Measurements from ENCODE around the gene CCR2. TPM values are rescaled to one million over a fixed set of nuclear protein-coding genes. Genes with fewer than 3 reads are reported as not detected.
"Not testable (repeated sequence)": the region's sequence is repeated elsewhere in the genome, so short reads cannot be mapped to it uniquely, and the experiment has no call there.

Gene CCR2
- total RNA-seq, 3 donors from 2014 or later, result 0.18 to 1.4 (median 0.41) TPM

DNA sequence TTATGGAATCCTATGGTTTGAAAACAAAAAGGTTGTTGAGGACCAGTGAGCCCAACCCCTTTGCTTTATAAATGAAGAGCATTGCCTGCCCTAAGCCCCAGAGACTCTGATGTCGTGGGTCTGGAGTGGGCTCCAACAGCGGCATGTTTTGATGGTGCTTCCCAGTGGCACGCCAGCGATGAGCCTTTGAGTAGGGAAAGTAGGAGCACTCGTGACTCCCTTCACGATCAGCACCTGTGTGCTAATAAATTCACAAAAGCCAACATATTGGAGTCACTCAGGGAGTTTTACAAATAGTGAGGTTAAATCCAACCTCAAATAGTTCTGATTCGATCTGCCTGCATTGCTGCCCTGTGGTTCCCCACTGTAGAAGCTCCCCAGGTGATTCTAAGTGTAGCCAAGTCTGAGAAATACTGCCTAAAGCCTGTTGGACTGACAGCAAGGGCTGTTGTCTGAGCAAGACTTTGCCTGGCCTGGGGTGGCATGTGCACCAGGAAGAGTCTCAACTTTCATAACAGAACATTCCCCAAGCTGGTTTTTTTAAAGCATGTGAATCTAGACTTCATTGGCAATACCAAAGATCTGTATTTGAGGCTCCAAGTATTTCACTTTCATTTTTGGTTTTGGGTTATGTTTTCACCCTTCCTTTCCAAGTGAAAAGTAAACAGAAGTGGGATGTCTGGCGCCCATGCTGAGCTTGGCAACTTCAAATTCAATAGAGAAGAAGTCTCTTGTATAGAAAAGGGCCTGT, 26.7 kb downstream of the CCR2 start:
- ATAC-seq, result no peak
- Mint-ChIP-seq H3K4me3 (no peak overlapping the region), H3K36me3 (ENCODE audit: insufficient read depth) (no peaks in the 10 kb centered on the region), H3K27me3 (ENCODE audit: low read depth) (no peaks in the 10 kb centered on the region), H3K9me3 (no peaks in the 10 kb centered on the region), H3K4me1 (ENCODE audit: low read depth) (peaks cover 34% of the 10 kb centered on the region)
- no peak for DNase-seq

DNA sequence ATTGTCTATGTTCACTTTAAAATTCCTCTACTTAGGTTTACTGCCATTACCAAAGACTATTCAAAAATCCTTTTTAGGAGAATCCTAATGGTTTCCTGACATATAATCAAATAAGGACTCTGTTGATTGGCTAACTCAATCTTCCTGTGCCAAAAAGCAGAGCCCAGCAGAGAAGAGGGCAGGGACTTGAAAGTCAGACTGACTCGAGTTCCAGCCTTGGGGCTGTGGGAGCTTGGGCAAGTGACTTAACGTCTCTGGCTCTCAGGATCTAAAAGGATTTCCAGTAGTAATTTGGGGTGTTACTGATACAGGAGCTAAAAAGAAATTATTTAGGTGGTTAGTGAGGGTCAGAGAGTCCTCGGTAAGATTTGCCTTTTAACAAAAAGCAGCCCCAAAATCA, 27.7 kb downstream of the CCR2 start:
- peaks cover 30% of the 10 kb centered on the region for H3K4me1 Mint-ChIP-seq (ENCODE audit: low read depth)
- no peaks in the 10 kb centered on the region for H3K36me3 Mint-ChIP-seq (ENCODE audit: insufficient read depth)
- DNase-seq (no peak), ATAC-seq (no peak)
- H3K9me3 Mint-ChIP-seq, result no peaks in the 10 kb centered on the region
- H3K27me3 Mint-ChIP-seq (ENCODE audit: low read depth), result no peaks in the 10 kb centered on the region
- no peak overlapping the region for H3K4me3 Mint-ChIP-seq

DNA sequence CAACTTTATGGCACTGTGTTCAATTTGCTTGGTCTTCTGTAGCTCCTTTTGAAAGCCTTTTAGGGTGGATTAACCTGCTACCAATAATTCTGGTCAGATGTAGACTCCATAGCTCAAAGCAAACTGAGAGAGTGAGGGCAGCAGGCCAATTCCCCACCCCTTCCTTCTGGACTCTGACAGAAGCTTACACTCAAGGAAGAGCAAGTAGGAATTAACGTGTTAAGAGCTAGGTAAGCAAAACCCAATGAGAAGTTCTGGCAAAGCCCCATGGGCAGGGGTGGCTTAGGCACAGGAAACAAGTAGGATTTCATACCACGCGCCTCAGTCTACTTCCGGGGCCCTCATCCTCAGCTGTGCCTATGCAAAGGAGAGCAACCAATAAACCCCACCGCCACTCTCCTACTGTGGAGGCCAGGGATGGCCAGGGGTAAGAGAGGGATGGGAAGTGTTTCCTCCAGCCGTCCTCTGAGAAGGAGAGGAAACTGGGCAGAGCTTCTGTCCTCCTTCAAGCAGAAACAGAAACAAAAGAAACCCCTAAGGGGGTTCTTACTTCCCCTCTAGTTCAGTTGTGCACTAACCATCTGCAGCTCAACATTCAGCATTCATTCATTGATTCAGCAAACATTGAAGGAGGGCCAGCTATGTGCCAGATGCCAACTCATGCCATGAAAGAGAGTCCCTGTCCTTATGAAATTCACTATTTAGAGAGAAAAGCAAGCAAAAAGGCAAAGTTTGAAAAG, 29.5 kb downstream of the CCR2 start:
- Mint-ChIP-seq H3K27me3 (ENCODE audit: low read depth) (no peaks in the 10 kb centered on the region), H3K4me1 (ENCODE audit: low read depth) (peaks cover 25% of the 10 kb centered on the region), H3K9me3 (no peaks in the 10 kb centered on the region), H3K4me3 (no peak overlapping the region), H3K36me3 (ENCODE audit: insufficient read depth) (no peaks in the 10 kb centered on the region)
- no peak for ATAC-seq
- no peak for DNase-seq

DNA sequence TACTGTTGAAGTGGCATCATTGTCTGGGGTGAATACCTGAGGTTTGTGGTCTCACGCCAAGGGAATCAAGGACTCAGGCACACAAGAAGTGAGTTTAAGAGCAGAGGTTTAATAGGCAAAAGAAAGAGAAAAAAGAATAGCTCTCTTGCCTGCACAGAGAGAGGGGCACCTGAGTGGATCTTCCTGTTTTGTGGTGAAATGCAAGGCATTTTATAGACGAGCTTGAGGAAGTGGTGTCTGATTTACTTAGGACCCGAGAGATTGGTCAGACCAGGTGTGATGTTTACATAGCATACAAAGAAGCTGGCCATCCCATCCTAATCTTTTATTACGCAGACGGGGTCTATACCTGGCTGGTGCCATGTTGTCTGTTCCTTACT, 30.0 kb downstream of the CCR2 start:
- H3K9me3 Mint-ChIP-seq, result no peaks in the 10 kb centered on the region
- no peak overlapping the region for H3K4me3 Mint-ChIP-seq
- DNase-seq (no peak), ATAC-seq (no peak)
- no peaks in the 10 kb centered on the region for H3K27me3 Mint-ChIP-seq (ENCODE audit: low read depth)
- H3K36me3 Mint-ChIP-seq (ENCODE audit: insufficient read depth), result no peaks in the 10 kb centered on the region
- H3K4me1 Mint-ChIP-seq (ENCODE audit: low read depth), result peaks cover 24% of the 10 kb centered on the region

DNA sequence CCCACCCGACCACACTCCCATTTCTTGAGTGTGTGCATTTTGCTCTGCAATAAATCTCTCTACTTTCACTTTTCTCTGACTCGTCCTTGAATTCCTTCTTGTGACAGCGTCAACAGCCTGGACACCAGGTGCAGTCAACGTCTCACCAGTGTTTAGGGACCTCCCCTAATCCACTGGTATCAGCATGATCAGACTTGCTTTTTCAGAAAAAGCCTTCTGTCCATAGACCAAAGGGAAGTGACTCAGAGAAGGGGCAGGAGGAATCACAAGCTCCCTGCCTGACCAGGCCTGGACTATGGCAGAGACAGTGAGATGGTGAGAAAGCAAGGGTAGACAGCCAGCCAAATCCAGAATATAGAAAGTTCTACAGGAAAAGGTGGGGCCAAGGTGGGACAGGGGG, 32.3 kb downstream of the CCR2 start:
- DNase-seq, result no peak

DNA sequence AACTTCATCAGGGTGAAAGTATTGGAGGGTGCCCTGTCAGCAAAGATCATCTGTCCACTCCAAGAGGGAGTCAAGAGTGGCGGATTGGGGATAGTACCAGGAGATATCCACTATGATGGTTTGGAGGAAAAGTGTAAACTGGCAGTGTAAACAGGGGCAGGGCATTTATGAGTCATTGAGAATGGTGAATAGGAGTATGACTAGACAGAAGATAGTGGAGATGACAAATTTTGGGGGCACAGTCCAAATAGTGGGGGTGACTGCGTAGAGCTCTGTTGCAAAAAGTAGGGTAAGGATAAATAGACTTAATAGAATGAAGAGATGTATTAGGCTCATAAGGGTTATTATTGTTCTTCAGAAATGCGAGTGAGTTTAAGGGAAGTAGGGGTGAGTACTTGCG, 34.9 kb downstream of the CCR2 start:
- not testable (repeated sequence) for ATAC-seq; H3K4me1 Mint-ChIP-seq (ENCODE audit: low read depth)

More for the DNA sequence above, 32.3 kb downstream of the CCR2 start:
- Mint-ChIP-seq H3K9me3 (no peaks in the 10 kb centered on the region), H3K4me3 (no peak overlapping the region), H3K4me1 (ENCODE audit: low read depth) (peaks cover 13% of the 10 kb centered on the region), H3K36me3 (ENCODE audit: insufficient read depth) (no peaks in the 10 kb centered on the region), H3K27me3 (ENCODE audit: low read depth) (no peaks in the 10 kb centered on the region)
- peak in 1 of 2 donors; percentile 10 for ATAC-seq

DNA sequence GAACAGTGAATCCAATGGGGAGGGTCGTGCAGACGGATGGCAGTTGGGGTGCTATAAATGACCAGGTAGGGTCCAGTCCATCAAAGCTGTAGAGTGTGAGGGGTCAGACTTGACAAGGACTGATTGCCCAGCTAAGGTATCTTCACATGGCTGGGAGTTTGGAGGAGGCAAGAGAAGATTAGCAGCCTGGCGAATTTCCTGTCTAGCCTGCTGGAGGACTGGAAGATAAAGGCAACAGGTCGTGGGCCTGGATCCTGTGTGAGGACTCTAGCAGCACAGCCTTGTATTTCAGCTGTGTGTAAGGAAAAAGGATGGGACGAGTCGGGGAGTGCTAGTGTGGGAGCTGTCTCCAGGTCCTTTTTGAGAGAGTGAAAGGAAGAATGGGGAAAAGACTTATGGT, 35.4 kb downstream of the CCR2 start:
- DNase-seq (no peak), ATAC-seq (no peak)
- H3K36me3 Mint-ChIP-seq (ENCODE audit: insufficient read depth), result no peaks in the 10 kb centered on the region

More for the DNA sequence above, 34.9 kb downstream of the CCR2 start:
- not testable (repeated sequence) for H3K4me3 Mint-ChIP-seq; H3K27me3 Mint-ChIP-seq (ENCODE audit: low read depth); DNase-seq; H3K36me3 Mint-ChIP-seq (ENCODE audit: insufficient read depth); H3K9me3 Mint-ChIP-seq

DNA sequence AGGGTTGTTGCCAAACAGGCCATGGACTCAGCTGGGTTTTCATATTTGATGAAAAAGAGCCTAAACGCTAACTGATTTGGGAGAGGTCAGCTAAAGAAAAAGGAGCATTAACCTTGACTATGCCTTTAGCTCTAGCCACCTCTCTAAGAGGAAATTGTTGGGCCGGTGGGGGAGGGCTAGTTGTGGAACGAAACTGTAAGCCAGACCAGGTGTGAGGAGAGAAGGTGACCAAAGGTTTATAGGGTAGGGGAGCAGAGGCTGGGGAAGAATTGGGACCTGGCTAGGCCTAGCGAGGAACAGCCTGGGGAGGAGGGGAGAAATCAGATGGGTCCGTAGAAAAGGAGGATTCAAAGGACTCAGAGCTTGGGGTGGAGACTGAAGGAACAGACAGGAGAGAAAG, 37.6 kb downstream of the CCR2 start:
- not testable (repeated sequence) for H3K4me3 Mint-ChIP-seq; DNase-seq; H3K4me1 Mint-ChIP-seq (ENCODE audit: low read depth); H3K9me3 Mint-ChIP-seq; H3K36me3 Mint-ChIP-seq (ENCODE audit: insufficient read depth); ATAC-seq; H3K27me3 Mint-ChIP-seq (ENCODE audit: low read depth)

More for the DNA sequence above, 35.4 kb downstream of the CCR2 start:
- Mint-ChIP-seq H3K4me1 (ENCODE audit: low read depth) (peaks cover 2% of the 10 kb centered on the region), H3K27me3 (ENCODE audit: low read depth) (no peaks in the 10 kb centered on the region), H3K9me3 (no peaks in the 10 kb centered on the region), H3K4me3 (no peak overlapping the region)

DNA sequence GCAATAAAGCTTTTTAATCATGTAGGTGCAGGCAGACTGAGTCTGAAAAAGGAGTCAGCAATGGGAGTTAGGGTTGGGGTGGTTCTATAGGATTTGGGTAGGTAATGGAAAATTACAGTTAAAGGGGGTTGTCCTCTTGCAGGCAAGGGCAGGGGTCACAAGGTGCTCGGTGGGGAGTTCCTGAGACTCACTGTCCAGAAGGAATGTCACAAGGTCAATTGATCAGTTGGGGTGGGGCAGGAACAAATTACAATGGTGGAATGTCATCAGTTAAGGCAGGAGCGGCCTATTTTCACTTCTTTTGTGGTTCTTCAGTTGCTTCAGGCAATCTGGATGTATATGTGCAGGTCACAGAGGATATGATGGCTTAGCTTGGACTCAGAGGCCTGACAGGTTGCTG, 39.1 kb downstream of the CCR2 start:
- H3K27me3 Mint-ChIP-seq (ENCODE audit: low read depth), result no peaks in the 10 kb centered on the region
- no peaks in the 10 kb centered on the region for H3K9me3 Mint-ChIP-seq
- no peaks in the 10 kb centered on the region for H3K36me3 Mint-ChIP-seq (ENCODE audit: insufficient read depth)
- peaks cover 1% of the 10 kb centered on the region for H3K4me1 Mint-ChIP-seq (ENCODE audit: low read depth)
- no peak for ATAC-seq
- no peak for DNase-seq
- H3K4me3 Mint-ChIP-seq, result no peak overlapping the region

DNA sequence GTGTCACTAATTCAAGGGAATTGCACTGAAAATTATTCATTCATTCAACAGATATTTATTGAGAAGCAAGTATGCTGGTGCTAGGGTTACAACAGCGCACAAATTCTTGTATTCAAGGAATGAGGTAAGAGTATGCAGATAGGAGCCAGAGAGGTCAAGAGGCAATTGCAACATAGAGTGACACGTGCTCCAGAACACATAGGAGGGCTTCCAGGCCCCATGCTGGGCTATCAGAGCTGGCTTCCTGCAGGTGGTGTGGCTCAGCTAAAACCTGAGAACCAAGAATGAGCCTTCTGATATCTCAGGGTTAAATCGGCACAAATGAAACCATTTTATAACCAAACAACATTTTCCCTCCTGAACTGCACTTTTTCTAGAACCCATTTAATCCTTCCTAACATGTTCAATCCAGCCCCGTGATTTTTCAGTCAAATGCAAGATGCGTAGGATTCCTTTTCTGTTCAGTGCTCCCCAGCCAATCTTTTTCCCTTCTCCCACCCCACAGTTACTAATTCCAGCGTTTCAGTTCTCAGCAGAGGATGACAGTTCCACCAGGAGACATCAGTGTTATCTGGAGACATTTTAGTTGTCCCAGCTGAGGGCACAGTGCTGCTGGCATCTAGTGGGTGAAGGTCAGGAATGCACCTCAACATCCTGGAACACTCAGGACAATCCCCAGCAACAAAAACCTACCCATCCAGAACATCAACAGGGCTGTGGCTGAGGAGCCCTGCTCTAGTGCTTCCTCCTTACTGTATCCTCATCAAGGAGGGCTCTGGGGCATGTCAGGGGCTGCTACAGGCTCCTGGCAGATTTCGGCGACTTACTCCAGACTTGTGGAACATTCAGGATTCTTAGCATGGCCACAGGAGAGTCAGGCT, 39.9 kb downstream of the CCR2 start:
- H3K9me3 Mint-ChIP-seq, result no peaks in the 10 kb centered on the region
- no peak overlapping the region for H3K4me3 Mint-ChIP-seq
- H3K27me3 Mint-ChIP-seq (ENCODE audit: low read depth), result no peaks in the 10 kb centered on the region
- ATAC-seq (no peak), DNase-seq (no peak)
- no peaks in the 10 kb centered on the region for H3K36me3 Mint-ChIP-seq (ENCODE audit: insufficient read depth)
- peaks cover 1% of the 10 kb centered on the region for H3K4me1 Mint-ChIP-seq (ENCODE audit: low read depth)

DNA sequence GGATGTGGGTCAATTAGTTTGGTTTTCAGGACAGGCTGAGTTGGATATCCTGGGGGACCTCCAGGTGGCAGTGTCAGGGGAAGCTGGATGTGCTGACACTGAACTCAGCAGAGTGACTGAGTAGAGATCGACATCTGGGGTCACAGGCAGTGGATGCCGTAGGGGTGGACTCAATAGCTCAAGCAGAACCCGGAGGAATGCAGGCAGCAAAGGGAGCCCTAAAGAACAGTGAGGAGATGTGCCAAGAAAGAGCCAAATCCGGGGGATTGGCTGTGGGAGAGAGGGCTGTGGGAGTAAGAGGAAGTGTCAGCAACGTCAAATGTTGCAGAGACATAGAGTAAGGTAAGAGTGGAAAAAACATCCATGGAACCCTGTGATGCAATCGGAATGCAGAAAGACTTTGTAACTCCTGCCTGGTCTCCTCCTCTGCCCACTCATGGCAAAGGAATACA, 41.3 kb downstream of the CCR2 start:
- Mint-ChIP-seq H3K36me3 (ENCODE audit: insufficient read depth) (no peaks in the 10 kb centered on the region), H3K9me3 (no peaks in the 10 kb centered on the region), H3K4me1 (ENCODE audit: low read depth) (peaks cover 1% of the 10 kb centered on the region), H3K4me3 (no peak overlapping the region), H3K27me3 (ENCODE audit: low read depth) (no peaks in the 10 kb centered on the region)
- ATAC-seq (no peak), DNase-seq (no peak)

DNA sequence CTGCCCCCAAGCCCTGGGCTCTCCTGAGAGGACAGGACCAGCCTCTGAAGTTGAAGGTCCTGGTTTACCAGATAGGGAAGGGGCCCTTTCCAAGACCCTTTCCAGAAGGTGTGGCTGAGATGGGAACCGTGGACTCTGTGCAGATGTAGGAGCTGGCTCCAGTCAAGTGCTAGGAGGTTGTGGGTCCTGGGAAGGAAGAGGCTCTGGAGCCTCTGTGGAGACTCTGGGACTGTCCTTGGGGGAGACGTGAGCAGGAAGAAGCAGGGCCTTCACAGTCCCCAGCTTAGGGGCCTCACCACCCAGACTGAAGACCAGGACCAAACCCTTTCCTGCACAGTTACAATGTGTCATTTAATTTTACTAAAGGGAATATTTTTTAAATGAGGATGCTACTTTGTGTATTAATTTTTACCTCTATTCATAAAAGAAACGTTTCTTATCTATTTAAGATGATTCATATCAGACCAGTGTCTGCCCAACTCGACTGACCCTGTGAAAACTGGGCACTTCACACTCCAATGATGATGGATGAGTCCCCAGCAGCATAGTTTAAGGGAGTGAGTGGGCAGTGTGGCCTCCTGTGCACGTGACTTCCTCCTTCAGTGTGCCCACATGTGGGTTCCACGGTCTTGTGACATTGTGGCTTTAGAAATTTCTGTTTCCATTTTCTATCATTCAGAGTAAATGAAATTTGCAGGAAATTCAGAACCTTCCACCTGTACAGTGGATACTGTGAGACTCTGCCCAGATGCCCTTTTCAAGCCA, 42.0 kb downstream of the CCR2 start:
- no peak for ATAC-seq
- Mint-ChIP-seq H3K4me1 (ENCODE audit: low read depth) (peaks cover 1% of the 10 kb centered on the region), H3K4me3 (no peak overlapping the region), H3K9me3 (no peaks in the 10 kb centered on the region), H3K27me3 (ENCODE audit: low read depth) (no peaks in the 10 kb centered on the region), H3K36me3 (ENCODE audit: insufficient read depth) (no peaks in the 10 kb centered on the region)
- no peak for DNase-seq

DNA sequence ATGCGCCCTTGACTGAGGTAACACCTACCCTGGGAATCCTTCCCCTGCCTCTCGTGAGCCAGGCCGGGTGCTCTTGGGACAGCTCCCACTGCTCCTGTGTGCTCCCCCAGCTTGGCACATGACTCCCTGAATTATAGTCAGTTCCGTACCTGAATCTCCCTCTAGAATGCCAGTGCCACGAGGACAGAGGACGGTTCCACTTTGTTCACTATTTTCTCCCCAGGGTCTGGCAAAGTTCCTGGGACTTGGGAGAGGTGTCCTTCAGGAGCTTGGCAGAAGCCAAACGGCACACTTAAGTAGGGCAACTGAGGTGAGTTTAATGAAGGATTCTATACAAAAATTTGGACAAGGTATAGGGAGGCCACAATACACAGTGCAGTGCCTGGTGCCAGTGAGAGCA, 43.2 kb downstream of the CCR2 start:
- H3K27me3 Mint-ChIP-seq (ENCODE audit: low read depth), result no peaks in the 10 kb centered on the region
- DNase-seq (no peak), ATAC-seq (no peak)
- peaks cover 1% of the 10 kb centered on the region for H3K4me1 Mint-ChIP-seq (ENCODE audit: low read depth)
- H3K36me3 Mint-ChIP-seq (ENCODE audit: insufficient read depth), result no peaks in the 10 kb centered on the region
- H3K4me3 Mint-ChIP-seq, result no peak overlapping the region
- no peaks in the 10 kb centered on the region for H3K9me3 Mint-ChIP-seq

Data from activated T-cell treated with anti-CD3 and anti-CD28 coated beads, Interleukin-2, amount 50 U/mL, for 4 hours (primary cell).